ENCODE measurements around the gene MCTP2. TPM values are rescaled to one million over a fixed set of nuclear protein-coding genes. Genes with fewer than 3 reads are reported as not detected.

The MCTP2 gene
- total and polyA plus RNA-seq, 9 of the 15 experiments (the other 6 are each of a cell fraction or from before 2014, with no cell fraction given): 0.07 TPM; not detected in 8

DNA sequence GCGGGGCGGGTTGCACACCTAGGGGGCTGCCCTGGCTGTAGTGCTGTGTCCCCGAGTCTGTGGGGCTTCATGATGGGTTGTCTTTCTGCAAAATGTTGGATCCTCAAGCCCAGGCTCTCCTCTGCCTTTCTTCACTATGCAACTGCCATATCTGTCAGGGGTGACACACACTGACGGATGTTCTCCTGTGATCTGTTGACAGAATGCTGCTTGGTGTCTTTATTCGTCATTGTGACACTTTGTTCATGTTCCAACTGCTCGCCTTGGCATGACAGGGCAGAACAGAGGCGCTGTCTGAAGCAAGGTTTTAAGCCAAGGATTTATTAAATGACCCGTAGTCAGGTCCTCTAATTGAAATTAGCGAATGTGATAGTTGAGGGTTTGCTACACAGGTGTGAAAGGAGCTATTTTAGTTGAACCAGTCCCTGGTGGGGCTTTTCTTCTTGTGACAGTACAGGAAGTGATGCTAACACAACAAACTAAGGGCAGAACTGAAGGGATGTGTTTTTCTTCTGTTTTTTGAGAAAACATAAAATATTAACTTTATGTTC lies 173.4 kb downstream of the MCTP2 start (continued):
- TF ChIP-seq, protein P1, sequence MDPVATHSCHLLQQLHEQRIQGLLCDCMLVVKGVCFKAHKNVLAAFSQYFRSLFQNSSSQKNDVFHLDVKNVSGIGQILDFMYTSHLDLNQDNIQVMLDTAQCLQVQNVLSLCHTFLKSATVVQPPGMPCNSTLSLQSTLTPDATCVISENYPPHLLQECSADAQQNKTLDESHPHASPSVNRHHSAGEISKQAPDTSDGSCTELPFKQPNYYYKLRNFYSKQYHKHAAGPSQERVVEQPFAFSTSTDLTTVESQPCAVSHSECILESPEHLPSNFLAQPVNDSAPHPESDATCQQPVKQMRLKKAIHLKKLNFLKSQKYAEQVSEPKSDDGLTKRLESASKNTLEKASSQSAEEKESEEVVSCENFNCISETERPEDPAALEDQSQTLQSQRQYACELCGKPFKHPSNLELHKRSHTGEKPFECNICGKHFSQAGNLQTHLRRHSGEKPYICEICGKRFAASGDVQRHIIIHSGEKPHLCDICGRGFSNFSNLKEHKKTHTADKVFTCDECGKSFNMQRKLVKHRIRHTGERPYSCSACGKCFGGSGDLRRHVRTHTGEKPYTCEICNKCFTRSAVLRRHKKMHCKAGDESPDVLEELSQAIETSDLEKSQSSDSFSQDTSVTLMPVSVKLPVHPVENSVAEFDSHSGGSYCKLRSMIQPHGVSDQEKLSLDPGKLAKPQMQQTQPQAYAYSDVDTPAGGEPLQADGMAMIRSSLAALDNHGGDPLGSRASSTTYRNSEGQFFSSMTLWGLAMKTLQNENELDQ (CRISPR knock-in tag; IDR thresholded peaks at IDR 0.05; ENCODE audit: borderline replicate concordance): no peak
- TF ChIP-seq MCM5 (IDR thresholded peaks at IDR 0.05; ENCODE audit: low read depth) (no peak), NR2F6 (CRISPR knock-in tag; IDR thresholded peaks at IDR 0.05) (no peak), ILK (tag; IDR thresholded peaks at IDR 0.05; ENCODE audit: borderline replicate concordance, low read depth) (no peak), SMAD2 (IDR thresholded peaks at IDR 0.05; ENCODE audit: low read depth, low read length) (no peak), MEF2D (tag; conservative IDR thresholded peaks at IDR 0.05; ENCODE audit: low read depth) (no peak)
- TF ChIP-seq, protein P2, sequence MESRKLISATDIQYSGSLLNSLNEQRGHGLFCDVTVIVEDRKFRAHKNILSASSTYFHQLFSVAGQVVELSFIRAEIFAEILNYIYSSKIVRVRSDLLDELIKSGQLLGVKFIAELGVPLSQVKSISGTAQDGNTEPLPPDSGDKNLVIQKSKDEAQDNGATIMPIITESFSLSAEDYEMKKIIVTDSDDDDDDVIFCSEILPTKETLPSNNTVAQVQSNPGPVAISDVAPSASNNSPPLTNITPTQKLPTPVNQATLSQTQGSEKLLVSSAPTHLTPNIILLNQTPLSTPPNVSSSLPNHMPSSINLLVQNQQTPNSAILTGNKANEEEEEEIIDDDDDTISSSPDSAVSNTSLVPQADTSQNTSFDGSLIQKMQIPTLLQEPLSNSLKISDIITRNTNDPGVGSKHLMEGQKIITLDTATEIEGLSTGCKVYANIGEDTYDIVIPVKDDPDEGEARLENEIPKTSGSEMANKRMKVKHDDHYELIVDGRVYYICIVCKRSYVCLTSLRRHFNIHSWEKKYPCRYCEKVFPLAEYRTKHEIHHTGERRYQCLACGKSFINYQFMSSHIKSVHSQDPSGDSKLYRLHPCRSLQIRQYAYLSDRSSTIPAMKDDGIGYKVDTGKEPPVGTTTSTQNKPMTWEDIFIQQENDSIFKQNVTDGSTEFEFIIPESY (CRISPR knock-in tag; IDR thresholded peaks at IDR 0.05): no peak

Data from K562 (cell line).